Renal cortex interstitium (tissue), 15 donors: ENCODE results near the gene MS4A8. TPM values are rescaled to one million over a fixed set of nuclear protein-coding genes. Genes with fewer than 3 reads are reported as not detected.
"Not testable (repeated sequence)": the region's sequence is repeated elsewhere in the genome, so short reads cannot be mapped to it uniquely, and the experiment has no call there.

Experiments used
- DNase-seq, 11 donors: peaks; one replicate each; pipeline ENCODE4 v3.0.0-alpha.2; 2013; ENCODE audit warnings: low read depth in 9 of 11, low spot score in 4 of 11; ENCODE audit errors: extremely low read depth in 1 of 11
- long read RNA-seq, 16 experiments: transcript quantifications; one replicate each; lab custom pipeline, GENCODE V29; 2026
- polyA plus RNA-seq, 3 donors: library from polyadenylated mRNA; unstranded; fragments of 120-200 nt; gene quantifications; one replicate each; pipeline ENCODE4 v1.2.1, GENCODE V29; 2013; ENCODE audit not compliant: insufficient read length in 3 of 3

The MS4A8 gene, protein sequence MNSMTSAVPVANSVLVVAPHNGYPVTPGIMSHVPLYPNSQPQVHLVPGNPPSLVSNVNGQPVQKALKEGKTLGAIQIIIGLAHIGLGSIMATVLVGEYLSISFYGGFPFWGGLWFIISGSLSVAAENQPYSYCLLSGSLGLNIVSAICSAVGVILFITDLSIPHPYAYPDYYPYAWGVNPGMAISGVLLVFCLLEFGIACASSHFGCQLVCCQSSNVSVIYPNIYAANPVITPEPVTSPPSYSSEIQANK
- polyA plus RNA-seq, result under 1 TPM in 1 of 3 donors, not detected in 2; 0.20 TPM
- long read RNA-seq, donor 1, result 0 reads
- long read RNA-seq, donor 2, result 0 reads
- long read RNA-seq, donor 3, result 0 reads
- long read RNA-seq, donor 4, result 0 reads
- long read RNA-seq, donor 5, result 0 reads
- long read RNA-seq, donor 6, result 0 reads
- long read RNA-seq, donor 7, result 0 reads
- long read RNA-seq, donor 8, result 0 reads
- long read RNA-seq, donor 9, result 0 reads
- long read RNA-seq, donor 10, result 0 reads
- long read RNA-seq, donor 11, result 0 reads
- long read RNA-seq, donor 12, result 0 reads
- long read RNA-seq, donor 13, result 0 reads
- long read RNA-seq, donor 14, result 0 reads
- long read RNA-seq, donor 15, result 0 reads
- long read RNA-seq, donor 16, result 0 reads

DNA sequence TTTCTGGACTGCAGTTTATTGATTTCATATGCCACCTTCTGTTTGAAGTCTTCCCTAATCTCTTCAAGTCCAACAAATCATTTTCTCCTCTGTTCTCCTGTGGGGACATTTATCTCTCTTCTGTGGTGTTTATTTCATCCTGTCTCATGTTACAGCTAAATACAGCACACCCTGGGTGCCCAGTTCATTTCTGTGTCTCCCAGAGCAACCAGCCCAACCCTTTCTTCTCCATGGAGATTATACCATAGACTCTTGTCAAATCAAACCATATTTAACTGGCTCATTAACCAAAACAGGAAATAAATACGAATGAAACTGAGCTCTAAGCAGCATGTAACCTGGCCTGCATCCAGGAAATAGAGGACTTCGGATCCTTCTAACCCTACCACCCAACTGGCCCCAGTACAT, at the start of gene MS4A8:
Gene MS4A8, plus strand, starts transcription at position 329 of the 408 bp plus-strand sequence. CDS start 1,249 bp downstream, outside the sequence.
- DNase-seq, result peak in 1 of 11 donors; percentile 12

DNA sequence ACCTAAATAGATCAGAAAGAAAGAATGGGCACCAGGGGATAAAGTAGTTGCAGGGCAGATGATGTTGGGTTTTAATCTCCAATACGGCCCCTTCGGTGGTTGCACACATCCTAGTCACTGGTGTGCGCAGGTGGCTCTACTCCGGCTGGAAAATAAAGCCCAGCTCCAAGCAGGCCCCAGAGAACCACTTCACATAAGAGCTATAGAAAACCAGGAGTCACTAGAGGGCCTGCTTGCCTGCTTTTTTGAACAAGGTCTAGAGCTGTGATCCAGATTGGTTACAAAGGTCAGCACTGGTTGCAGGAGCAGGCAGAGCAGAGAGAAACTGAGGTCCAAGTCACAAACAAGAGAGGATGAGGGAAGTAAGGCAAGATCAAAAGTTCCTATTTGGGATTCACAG, 41.5 kb upstream of the MS4A8 start:
- DNase-seq, result no peak

DNA sequence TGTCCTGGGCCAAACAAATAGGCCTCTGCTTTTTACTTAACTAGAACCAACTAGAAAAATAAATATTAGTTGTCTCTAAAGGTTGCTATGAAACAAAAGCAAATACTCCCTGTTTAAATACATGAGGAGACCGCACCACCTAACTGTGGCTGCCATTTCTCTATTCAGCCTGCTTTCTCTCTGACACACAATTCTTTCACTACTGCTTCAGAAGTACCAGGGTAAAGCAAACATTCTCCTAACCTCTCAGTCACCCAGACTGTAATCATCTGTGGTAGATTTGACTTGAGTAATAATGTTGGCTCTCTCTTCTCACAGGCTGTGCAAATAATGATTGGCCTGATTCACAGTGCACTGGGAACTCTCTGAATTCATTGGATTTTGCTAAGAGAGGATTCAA, 41.0 kb upstream of the MS4A8 start:
- DNase-seq, result no peak

DNA sequence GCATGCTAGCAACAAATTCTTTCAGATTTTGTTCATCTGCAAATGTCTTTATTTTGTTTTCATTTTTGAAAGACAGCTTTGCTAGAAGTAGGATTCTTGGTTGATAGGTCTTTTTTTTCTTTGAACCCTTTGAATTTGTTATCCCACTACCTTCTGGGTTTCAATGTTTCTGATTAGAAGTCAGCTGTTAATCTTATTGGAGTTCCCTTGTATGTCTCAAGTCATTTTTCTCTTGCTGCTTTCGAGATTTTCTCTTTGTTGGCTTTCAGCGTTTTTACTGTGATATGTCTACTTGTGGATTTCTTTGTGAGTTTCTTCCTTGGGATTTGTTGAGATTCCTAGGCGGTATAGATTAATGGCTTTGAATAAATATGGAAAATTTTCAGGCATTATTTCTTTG, 27.2 kb upstream of the MS4A8 start:
- no peak for DNase-seq

DNA sequence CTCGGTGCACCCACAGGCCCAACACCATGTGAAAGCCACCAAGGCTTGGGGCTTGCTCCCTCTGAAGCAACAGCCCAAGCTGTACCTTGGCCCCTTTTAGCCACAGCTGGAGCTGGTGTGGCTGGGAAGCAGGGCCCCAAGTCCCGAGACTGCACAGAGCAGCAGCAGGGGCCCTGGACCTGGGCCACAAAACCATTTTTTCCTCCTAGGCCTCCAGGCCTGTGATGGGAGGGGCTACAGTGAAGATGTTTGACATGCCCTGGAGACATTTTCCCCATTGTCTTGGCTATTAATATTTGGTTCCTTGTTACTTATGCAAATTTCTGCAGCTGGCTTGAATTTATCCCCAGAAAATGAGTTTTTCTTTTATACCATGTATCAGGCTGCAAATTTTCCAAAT, 21.2 kb upstream of the MS4A8 start:
- DNase-seq, result not testable (repeated sequence)

DNA sequence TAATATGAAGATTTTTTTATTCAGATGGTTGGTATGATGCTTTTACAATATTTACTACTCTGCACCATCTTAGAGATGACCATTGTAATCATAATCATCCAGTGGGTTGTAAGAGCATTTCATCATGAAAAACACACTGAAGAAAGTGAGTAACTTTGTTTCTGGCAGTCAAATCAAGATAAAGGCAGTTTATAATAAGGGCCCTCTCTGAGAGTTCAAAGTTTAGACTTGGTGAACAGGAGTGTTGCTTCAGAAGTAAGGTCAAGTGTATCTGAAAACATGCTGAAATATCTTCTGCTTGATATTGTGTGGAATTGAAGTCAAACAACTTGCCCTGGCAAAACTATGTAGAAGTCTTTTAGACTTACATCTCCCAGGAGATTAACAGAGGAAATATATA, 19.5 kb upstream of the MS4A8 start:
- no peak for DNase-seq

DNA sequence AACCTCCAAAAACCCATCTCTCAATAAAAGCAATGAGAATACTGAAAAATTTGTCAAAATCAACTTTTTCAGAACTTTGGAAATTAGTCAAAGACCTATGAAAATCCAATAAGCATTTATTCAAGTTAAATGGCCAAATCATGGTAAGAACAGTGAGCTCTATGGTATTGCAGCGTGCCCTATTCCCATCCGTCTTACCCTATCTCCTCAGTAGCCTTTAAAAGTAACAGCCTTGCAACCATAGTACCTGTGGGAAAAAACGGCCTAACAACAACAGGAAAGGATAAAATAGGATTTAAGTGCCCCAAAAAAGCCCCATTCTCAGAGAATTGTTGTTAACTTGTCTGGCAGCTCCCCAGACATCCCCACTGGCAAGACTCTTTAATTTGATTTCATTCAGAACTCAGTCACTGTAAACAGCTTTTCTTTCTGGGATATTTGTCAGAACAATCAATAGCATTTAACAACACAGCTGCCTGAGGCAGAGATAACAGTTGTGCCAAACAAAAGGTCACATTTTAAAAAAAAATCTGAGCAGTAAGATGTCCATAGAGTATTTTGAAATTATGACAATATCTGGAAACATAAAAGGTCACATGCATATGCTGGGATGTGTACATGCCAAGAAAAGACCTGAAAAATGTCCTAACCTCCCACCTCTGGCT, 18.8 kb upstream of the MS4A8 start:
- no peak for DNase-seq

DNA sequence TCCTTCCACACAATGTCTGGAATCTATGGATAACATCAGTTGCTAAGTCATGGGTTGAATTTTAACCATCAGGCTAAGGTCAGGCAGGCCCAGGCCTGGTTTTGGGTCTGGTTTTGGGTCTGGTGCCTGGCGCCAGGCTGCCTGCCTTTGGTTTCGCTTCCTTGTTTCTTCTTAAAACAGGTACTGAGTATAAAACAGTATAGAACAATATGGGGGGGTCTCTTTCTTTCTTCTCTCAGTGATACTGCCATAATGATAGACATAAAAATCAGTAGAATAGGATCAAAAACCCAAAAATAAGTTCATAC, 14.9 kb upstream of the MS4A8 start:
- DNase-seq, result not testable (repeated sequence)

DNA sequence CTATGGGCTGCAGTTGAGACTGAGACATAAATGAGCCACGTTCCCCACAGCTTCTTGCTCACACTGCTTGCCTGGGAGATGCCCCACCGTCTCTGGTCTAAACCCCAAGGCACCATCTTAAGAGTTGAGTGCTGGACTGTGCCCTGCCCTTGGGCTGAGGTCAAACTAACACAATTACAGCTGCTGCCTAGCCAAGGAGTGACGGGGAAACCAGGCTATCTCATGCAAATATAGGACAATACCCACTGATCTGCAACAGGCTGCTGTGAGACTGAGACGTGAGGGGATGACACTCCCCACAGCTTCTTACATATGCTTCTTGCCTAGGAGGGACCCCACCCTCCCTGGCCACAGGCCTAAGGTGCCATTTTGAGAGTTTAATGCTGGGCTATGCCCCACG, 7.8 kb upstream of the MS4A8 start:
- DNase-seq, result no peak

DNA sequence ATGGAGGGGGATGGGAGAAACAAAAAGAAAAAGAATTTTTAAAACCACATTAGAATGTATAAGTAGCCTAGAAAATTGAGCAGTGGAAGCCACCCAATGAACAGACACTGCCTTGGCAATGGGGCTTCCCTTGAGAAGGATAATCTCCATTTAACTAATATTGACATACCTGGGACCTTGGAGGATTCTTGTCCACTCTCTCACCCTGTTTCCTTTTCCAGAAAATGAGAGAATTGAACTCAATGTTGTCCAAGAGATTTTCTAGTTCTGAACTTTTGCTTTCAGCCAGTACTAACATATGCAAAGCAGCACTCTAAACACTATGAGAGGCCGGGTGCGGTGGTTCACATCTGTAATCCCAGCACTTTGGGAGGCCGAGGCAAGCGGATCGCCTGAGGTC, 524 bp downstream of the MS4A8 start:
- DNase-seq, result no peak

DNA sequence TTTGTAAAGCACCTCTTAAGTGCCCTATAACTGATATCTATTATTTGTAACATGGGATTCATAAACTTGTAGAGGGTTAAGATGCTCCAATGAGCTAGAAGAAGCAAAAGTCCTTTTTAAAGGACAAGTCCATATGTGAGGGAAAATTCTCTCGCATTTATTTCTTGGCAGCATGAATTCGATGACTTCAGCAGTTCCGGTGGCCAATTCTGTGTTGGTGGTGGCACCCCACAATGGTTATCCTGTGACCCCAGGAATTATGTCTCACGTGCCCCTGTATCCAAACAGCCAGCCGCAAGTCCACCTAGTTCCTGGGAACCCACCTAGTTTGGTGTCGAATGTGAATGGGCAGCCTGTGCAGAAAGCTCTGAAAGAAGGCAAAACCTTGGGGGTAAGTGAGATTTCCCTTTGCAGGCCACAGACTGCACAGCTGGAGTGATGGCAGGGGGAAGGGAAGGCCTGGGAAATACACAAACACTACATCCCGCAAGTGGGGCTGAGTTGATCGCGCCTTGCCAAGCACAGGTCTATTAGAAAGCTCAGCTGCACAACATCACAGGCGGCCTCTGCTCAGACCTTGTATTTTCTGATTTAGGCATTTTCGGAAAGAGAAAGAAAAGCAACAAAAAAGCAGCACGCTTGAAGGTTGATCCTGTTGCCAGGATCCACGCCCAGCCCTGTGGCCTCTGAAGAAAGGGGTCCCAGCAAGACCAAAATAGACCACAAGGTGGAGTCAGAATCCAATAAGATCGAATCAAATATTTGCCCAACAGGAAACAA, 1.5 kb downstream of the MS4A8 start:
- DNase-seq, result peak in 7 of 11 donors; percentile 2 to 25 (median 12)

DNA sequence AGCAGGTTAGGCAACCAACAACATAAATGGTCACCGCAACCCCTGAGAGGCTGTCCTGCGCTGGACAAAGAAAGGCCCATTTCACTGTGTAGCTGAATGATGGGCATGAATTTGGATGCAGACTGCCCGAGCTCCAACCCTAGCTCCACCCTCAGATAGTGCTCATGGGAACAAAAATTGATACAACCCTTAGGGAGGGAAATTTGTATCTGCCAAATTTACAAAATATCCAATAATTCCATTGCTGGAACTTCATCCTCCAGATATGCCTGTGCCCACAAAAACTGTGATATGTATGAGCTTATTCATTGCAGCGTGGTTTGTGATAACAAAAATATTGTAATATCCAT, 2.0 kb downstream of the MS4A8 start:
- DNase-seq, result peak in 1 of 11 donors; percentile 4

DNA sequence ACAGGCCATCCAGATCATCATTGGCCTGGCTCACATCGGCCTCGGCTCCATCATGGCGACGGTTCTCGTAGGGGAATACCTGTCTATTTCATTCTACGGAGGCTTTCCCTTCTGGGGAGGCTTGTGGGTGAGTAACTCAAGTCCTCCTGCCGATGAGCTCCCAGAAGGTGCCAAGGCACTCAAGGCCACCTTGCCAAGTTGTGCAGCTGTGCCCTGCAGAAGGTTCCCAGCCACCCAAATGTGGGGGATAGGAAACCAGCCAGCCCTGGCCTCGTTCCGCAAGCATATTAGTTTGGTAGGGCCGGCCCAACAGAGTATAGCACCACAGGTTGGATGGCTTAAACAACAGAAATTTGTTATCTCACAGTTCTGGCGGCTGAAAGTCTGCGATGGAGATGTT, 4.0 kb downstream of the MS4A8 start:
- no peak for DNase-seq

DNA sequence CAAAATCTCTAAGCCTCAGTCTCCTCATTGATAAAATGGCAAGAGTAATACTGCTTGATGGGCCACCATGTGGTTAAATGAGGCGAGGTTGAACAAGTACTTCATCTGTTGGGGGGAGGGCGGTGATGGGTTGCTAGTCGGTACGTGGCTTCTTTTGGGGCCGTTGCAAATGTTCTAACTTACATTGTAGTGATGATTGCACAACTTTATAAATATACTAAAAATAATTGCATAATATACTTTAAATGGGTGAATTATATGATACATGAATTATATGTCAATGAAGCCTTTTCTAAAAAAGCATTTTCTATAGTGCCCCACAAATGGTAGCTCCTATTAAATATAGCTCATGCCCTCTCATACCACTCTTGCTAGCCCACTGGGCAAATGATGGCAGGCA, 6.5 kb downstream of the MS4A8 start:
- DNase-seq, result no peak

DNA sequence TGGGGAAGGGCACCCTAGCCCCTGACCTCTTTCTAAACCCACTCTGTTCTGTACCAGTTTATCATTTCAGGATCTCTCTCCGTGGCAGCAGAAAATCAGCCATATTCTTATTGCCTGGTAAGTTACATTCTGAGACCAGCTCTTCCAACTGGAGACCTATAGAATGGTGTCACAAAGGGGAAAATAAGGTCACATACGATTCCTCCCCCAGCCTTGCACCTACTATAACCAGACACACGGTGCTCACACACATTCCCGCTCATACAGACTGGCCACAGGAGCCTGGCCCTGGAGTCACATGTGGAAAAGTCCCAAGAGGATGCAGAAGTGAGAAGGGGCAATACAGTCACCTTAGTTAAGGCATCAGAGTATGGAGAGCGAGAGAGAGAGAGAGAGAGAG, 7.5 kb downstream of the MS4A8 start:
- DNase-seq, result no peak

DNA sequence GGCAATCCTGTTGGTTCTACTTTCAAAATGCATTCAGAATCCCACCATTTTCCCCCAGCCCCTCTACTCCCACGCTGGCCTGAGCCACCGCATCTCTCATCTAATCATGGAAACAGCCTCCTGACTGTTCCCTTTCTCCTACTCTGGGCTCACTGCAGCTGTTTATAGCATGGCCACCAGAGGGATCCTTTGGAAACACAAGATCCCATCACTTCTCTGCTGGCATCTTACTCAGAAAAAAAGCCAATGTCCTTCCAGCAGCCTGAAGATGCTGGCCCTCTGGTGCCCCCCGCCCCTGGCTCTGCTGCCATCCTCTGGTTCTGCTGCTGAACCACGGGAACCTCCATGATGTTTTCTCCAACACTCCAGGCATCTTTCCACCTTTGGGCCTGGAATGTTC, 11.1 kb downstream of the MS4A8 start:
- DNase-seq, result no peak

DNA sequence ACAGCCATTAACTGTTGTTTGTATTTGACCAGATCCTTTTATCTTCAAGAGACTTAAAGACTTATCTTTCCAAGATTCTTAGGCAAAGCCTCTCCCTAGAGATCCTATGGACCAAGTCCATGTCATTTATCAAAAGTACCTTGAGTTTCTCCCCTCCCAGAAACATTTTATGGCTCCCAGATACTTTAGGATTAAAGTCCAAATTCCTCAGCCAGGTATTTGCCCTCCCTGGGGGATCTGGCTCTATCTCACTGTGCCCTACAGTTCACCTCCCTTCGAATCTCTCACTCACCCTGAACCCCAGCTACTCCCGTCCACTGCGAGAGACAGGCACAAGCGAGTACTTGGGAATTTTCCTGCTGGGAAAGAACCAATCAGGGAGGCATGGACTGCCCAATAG, 11.9 kb downstream of the MS4A8 start:
- DNase-seq, result no peak

DNA sequence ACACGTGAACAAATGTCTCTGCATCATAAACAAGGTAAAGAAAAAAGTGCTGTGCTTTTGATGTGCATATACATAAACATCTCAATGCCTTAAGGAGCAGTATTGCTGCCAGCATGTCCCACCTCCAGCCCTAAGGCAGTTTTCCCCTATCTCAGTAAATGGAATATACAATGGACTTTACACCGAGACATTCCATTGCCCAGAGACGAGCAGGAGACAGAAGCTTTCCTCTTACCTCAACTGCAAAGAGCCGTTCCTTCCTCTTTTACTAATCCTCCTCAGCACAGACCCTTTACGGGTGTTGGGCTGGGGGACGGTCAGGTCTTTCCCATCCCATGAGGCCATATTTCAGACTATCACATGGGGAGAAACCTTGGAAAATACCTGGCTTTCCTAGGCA, 14.0 kb downstream of the MS4A8 start:
- DNase-seq, result not testable (repeated sequence)

DNA sequence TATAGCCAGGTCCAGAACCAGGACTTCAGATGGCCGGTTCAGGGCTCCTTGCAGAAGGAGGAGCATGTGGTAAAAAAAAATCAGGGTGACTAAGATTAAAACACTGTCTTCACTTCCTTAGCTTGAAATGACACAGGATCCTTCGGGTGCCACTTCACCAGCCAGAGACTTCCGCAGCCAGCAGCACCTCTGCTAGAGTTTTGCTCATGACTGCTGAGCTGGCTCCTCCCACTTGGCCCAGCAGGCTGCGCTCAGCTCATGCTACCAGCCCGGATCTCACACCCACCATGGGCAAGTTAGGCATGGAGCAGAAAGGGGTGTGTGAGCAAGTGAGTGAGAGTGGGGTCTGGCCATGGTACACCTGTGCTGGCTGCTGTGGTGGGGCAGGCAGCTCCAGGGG, 18.5 kb downstream of the MS4A8 start:
- no peak for DNase-seq
